Measurements from ENCODE around the gene NACA2. TPM values are rescaled to one million over a fixed set of nuclear protein-coding genes. Genes with fewer than 3 reads are reported as not detected.

The NACA2 gene
- total RNA-seq, 1 experiment from 2014 or later: not detected

- Mint-ChIP-seq H3K4me1 (peaks cover 5 to 8% of the 10 kb centered on the region in 2 experiments; a peak in 3 of 4 replicates), H3K36me3 (ENCODE audit: insufficient read depth in 1 of 3, low read depth in 3 of 3) (peaks cover 0 to 3% (median 2%) of the 10 kb centered on the region in 3 experiments; a peak in 2 of 7 replicates), H3K4me3 (no peak overlapping the region), H3K9me3 (peaks cover 4% of the 10 kb centered on the region in 2 experiments; a peak in 4 of 5 replicates), H3K27me3 (ENCODE audit: low read depth) (peaks cover 25% of the 10 kb centered on the region), H3K27ac (no peak overlapping the region)
- no peak overlapping the region for H2BK5ac ChIP-seq (ENCODE audit: insufficient read length, low read length)
- no peaks in the 10 kb centered on the region for H3K4me1 ChIP-seq (ENCODE audit: insufficient read depth, low read length)
- no peak overlapping the region for H3K4me2 ChIP-seq (ENCODE audit: insufficient read depth, insufficient read length, low read length)
- H3K23me2 ChIP-seq (ENCODE audit: insufficient read length, low read depth, low read length, poor library complexity, severe bottlenecking): no peaks in the 10 kb centered on the region
- no peaks in the 10 kb centered on the region for H3K79me2 ChIP-seq (ENCODE audit: insufficient read depth, low read length)
- no peak overlapping the region for H3K18ac ChIP-seq (ENCODE audit: insufficient read length, low read depth, low read length)
- H4K20me1 ChIP-seq (ENCODE audit: control insufficient read depth, insufficient read depth, insufficient read length): no peaks in the 10 kb centered on the region
- no peak overlapping the region for H2BK12ac ChIP-seq (ENCODE audit: insufficient read length, low read depth, low read length)
- no peaks in the 10 kb centered on the region for H3K27me3 ChIP-seq (ENCODE audit: insufficient read depth, low read length)
- H2BK20ac ChIP-seq (ENCODE audit: low read depth, low read length, poor library complexity, severe bottlenecking): no peak overlapping the region
- H3T11ph ChIP-seq (ENCODE audit: low read length): no peak overlapping the region
- no peak overlapping the region for H2AFZ ChIP-seq (ENCODE audit: low read length)
- peaks cover under 1% of the 10 kb centered on the region for H3K9me3 ChIP-seq (ENCODE audit: control insufficient read depth, low read depth, low read length)
- no peak overlapping the region for H3K23ac ChIP-seq (ENCODE audit: insufficient read length, low read depth, low read length)
- DNase-seq: no peak
- no peak overlapping the region for H3K56ac ChIP-seq (ENCODE audit: insufficient read length, low read depth, low read length)
- H2AK5ac ChIP-seq (ENCODE audit: insufficient read length, low read length): no peak overlapping the region
- no peak overlapping the region for H2BK15ac ChIP-seq (ENCODE audit: low read depth, low read length)
- H4K5ac ChIP-seq (ENCODE audit: insufficient read length, low read depth, low read length): no peak overlapping the region
- H3K27ac ChIP-seq (ENCODE audit: insufficient read length, low read depth, low read length): no peak overlapping the region
- H3K9ac ChIP-seq (ENCODE audit: extremely low read depth, insufficient read length, low read length): no peak overlapping the region
- TF ChIP-seq CTCF (conservative IDR thresholded peaks at IDR 0.05): no peak
- H3K14ac ChIP-seq (ENCODE audit: insufficient read depth, low read length): no peak overlapping the region
- H3K79me1 ChIP-seq (ENCODE audit: insufficient read depth, low read depth, low read length, poor library complexity, severe bottlenecking): no peaks in the 10 kb centered on the region
- H4K8ac ChIP-seq (replicated peaks; ENCODE audit: insufficient read length, low read depth, low read length): no peak overlapping the region
- no peak overlapping the region for H2BK120ac ChIP-seq (ENCODE audit: low read depth, low read length, poor library complexity, severe bottlenecking)
- H4K91ac ChIP-seq (ENCODE audit: insufficient read length, low read depth, low read length): no peak overlapping the region
- WGBS (ENCODE audit: extremely low coverage, insufficient read length, low lambda C conversion rate): no CpG with 5 or more reads among the region's 4 CpGs
- no peak overlapping the region for H3K4ac ChIP-seq (ENCODE audit: low read depth, low read length)
These were observed 25.8 kb downstream of the NACA2 start for GRCh38 chr17:61565213-61565612.
